ENCODE measurements around the gene NEK6.

The NEK6 gene

GRCh38 chr9:124329206-124329792, 71.5 kb downstream of the NEK6 start:
- TF ChIP-seq ISL1 (CRISPR knock-in tag; IDR thresholded peaks at IDR 0.05) (no peak), TCF4 (CRISPR knock-in tag; IDR thresholded peaks at IDR 0.05; ENCODE audit: borderline replicate concordance) (no peak), TOX (CRISPR knock-in tag; IDR thresholded peaks at IDR 0.05; ENCODE audit: borderline replicate concordance) (no peak), ZC3H10 (CRISPR knock-in tag; IDR thresholded peaks at IDR 0.05) (no peak), CREB5 (CRISPR knock-in tag; IDR thresholded peaks at IDR 0.05; ENCODE audit: low read depth) (no peak), ZFP30 (CRISPR knock-in tag; IDR thresholded peaks at IDR 0.05) (no peak), SNAI2 (CRISPR knock-in tag; IDR thresholded peaks at IDR 0.05) (no peak), CSRNP3 (CRISPR knock-in tag; IDR thresholded peaks at IDR 0.05) (no peak), OSR1 (CRISPR knock-in tag; IDR thresholded peaks at IDR 0.05) (no peak), ZFP3 (CRISPR knock-in tag; IDR thresholded peaks at IDR 0.05) (no peak), BACH2 (CRISPR knock-in tag; IDR thresholded peaks at IDR 0.05; ENCODE audit: borderline replicate concordance) (no peak), ZNF8 (CRISPR knock-in tag; IDR thresholded peaks at IDR 0.05) (no peak), TSHZ2 (CRISPR knock-in tag; IDR thresholded peaks at IDR 0.05) (no peak), ZNF70 (CRISPR knock-in tag; IDR thresholded peaks at IDR 0.05) (no peak), CSDC2 (CRISPR knock-in tag; IDR thresholded peaks at IDR 0.05) (no peak), PATZ1 (CRISPR knock-in tag; IDR thresholded peaks at IDR 0.05; ENCODE audit: borderline replicate concordance) (no peak), ZNF565 (CRISPR knock-in tag; conservative IDR thresholded peaks at IDR 0.05; ENCODE audit: low read depth) (no peak)
- ATAC-seq = no peak

GRCh38 chr9:124330011-124330697, 72.4 kb downstream of the NEK6 start:
- TF ChIP-seq PPARA (CRISPR knock-in tag; IDR thresholded peaks at IDR 0.05; ENCODE audit: borderline replicate concordance) = no peak
- TF ChIP-seq PATZ1 (CRISPR knock-in tag; IDR thresholded peaks at IDR 0.05; ENCODE audit: borderline replicate concordance) = no peak
- TF ChIP-seq POU6F1 (CRISPR knock-in tag; IDR thresholded peaks at IDR 0.05; ENCODE audit: borderline replicate concordance, low read depth) = no peak
- no peak for TF ChIP-seq GLIS3 (CRISPR knock-in tag; IDR thresholded peaks at IDR 0.05)
- no peak for TF ChIP-seq OSR1 (CRISPR knock-in tag; IDR thresholded peaks at IDR 0.05)
- ATAC-seq = no peak

Measured in SK-N-SH treated with all-trans-retinoic acid at 6 μM for 48 hours (cell line).